Measurements from ENCODE around the gene FEN1. TPM values are rescaled to one million over a fixed set of nuclear protein-coding genes. Genes with fewer than 3 reads are reported as not detected.

FEN1 gene
- total and polyA plus RNA-seq, 2 of the 8 experiments (the other 6 are each of a cell fraction or from before 2014, with no cell fraction given) = 52.6 to 86.1 TPM

DNA sequence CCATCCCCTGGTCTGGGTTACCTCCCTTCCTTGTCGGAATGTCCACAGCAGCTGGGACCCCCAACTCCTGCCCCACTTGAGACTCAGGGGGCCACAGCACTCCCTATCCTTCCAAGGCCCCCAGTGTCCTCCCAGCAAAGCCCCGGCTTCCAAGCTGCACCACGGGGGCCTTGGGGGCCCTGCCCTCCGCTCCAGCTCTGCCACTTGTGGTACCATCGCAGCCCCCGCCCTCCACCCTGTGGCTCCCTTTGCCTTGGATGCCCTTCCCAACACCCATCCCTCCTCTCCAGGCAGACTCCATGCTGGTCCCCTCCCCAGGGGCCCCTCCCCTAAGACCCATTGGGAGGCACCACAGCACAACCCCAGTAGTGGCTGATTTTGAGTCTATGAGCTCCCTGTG is 17.6 kb upstream of the FEN1 start (continued):
- no peak for TF ChIP-seq SAP30 (IDR thresholded peaks at IDR 0.05; ENCODE audit: insufficient read depth, insufficient replicate concordance, low read length)
